ENCODE data around the gene OMG.
A peak's percentile ranks its signal among the peaks of the same experiment; 100 is the strongest.

Gene OMG

GRCh38 chr17:31283841-31284240, 13.2 kb downstream of the OMG start:
- Histone ChIP-seq H3K9ac (ENCODE audit: low read depth, low read length) (no peak overlapping the region), H3K9me3 (ENCODE audit: control insufficient read depth, insufficient read depth, low read length) (no peaks in the 10 kb centered on the region), H3K27ac (ENCODE audit: low read depth, low read length) (no peak overlapping the region), H3K4me1 (ENCODE audit: control insufficient read depth, insufficient read depth, low read length) (peaks cover 11% of the 10 kb centered on the region; the same call in 1 of the 2 replicates), H3K36me3 (ENCODE audit: control insufficient read depth, insufficient read depth, low read length) (peaks cover 4% of the 10 kb centered on the region; the same call in 1 of the 2 replicates), H3K4me3 (ENCODE audit: low read depth, low read length) (no peak overlapping the region), H3K27me3 (ENCODE audit: control insufficient read depth, insufficient read depth, low read length) (no peaks in the 10 kb centered on the region)

DNA sequence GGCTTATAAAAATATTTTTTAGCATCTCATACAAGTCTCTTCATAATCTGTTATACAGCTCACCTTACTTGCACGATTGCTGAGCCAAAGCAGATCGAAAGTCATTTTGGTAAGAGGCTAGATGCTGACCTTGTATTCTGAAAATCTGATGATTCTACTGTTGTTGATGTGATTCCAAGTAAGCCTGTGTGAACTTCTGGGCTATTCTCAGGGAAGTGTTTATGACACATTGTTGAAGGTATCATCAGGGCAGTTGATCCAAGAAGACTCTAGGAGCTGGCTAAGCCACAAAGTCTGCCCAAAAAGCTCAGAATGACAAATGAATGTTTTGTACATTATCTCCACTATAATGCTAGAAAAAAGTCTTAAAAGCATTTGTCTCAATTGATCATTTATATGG, 16.0 kb downstream of the OMG start:
- no peaks in the 10 kb centered on the region for H3K9me3 ChIP-seq (ENCODE audit: control insufficient read depth, insufficient read depth, low read length)
- no peak overlapping the region for H3K4me3 ChIP-seq (ENCODE audit: low read depth, low read length)
- peaks cover 4% of the 10 kb centered on the region; the same call in 1 of the 2 replicates for H3K36me3 ChIP-seq (ENCODE audit: control insufficient read depth, insufficient read depth, low read length)
- H3K4me1 ChIP-seq (ENCODE audit: control insufficient read depth, insufficient read depth, low read length) = peaks cover 11% of the 10 kb centered on the region; the same call in 1 of the 2 replicates
- H3K27ac ChIP-seq (ENCODE audit: low read depth, low read length) = no peak overlapping the region
- H3K27me3 ChIP-seq (ENCODE audit: control insufficient read depth, insufficient read depth, low read length) = no peaks in the 10 kb centered on the region
- no peak overlapping the region for H3K9ac ChIP-seq (ENCODE audit: low read depth, low read length)

- no peak overlapping the region for H3K4me3 ChIP-seq (ENCODE audit: low read depth, low read length)
- H3K9me3 ChIP-seq (ENCODE audit: control insufficient read depth, insufficient read depth, low read length) = no peaks in the 10 kb centered on the region
- peak overlapping the region; percentile 60 for H3K27ac ChIP-seq (ENCODE audit: low read depth, low read length)
- no peaks in the 10 kb centered on the region for H3K27me3 ChIP-seq (ENCODE audit: control insufficient read depth, insufficient read depth, low read length)
- peaks cover 11% of the 10 kb centered on the region; the same call in 1 of the 2 replicates for H3K4me1 ChIP-seq (ENCODE audit: control insufficient read depth, insufficient read depth, low read length)
- H3K36me3 ChIP-seq (ENCODE audit: control insufficient read depth, insufficient read depth, low read length) = peaks cover 4% of the 10 kb centered on the region; the same call in 1 of the 2 replicates
- H3K9ac ChIP-seq (ENCODE audit: low read depth, low read length) = no peak overlapping the region
Observed at GRCh38 chr17:31279401-31279800, 17.6 kb downstream of the OMG start.

DNA sequence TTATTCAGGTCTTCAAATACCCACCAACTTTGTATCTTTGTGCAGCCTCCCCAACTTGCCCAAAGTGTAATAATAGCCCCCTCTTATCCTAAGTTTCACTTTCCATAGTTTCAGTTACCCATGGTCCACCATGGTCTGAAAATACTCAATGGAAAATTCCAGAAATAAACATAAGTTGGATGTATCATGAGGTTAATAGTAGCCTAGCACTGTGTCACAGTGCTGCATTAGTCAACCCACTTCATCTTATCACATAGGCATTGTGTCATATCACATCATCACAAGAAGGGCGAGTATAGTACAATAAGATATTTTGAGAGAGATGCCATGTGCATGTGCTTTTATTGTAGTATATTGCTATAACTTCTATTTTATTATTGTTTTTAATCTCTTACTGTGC, 21.9 kb downstream of the OMG start:
- Histone ChIP-seq H3K9me3 (ENCODE audit: control insufficient read depth, insufficient read depth, low read length) (no peaks in the 10 kb centered on the region), H3K36me3 (ENCODE audit: control insufficient read depth, insufficient read depth, low read length) (no peaks in the 10 kb centered on the region; the same call in 1 of the 2 replicates), H3K4me1 (ENCODE audit: control insufficient read depth, insufficient read depth, low read length) (peaks cover 11% of the 10 kb centered on the region; the same call in 1 of the 2 replicates), H3K4me3 (ENCODE audit: low read depth, low read length) (no peak overlapping the region), H3K9ac (ENCODE audit: low read depth, low read length) (no peak overlapping the region), H3K27ac (ENCODE audit: low read depth, low read length) (no peak overlapping the region), H3K27me3 (ENCODE audit: control insufficient read depth, insufficient read depth, low read length) (no peaks in the 10 kb centered on the region)

DNA sequence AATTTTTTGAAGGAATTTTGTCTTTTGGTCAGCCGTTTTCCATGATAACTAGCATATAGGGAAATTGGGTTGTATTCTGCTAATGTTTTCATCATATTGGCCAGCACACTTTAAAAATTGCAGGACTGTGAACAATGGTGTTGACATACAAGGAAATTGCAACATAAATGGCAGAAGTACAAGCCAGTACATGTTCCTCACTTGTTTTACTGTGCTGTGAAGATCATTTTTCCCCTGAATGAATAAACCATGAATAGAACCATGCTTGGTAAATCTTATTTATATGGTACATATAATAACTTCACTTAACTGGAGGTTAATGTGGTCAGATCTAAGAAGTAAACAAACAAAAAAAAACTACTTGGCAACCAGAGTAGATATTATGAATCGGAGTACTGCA, 22.8 kb downstream of the OMG start:
- H3K9me3 ChIP-seq (ENCODE audit: control insufficient read depth, insufficient read depth, low read length) = no peaks in the 10 kb centered on the region
- H3K27ac ChIP-seq (ENCODE audit: low read depth, low read length) = no peak overlapping the region
- H3K36me3 ChIP-seq (ENCODE audit: control insufficient read depth, insufficient read depth, low read length) = no peaks in the 10 kb centered on the region; the same call in 1 of the 2 replicates
- H3K4me3 ChIP-seq (ENCODE audit: low read depth, low read length) = no peak overlapping the region
- no peaks in the 10 kb centered on the region for H3K27me3 ChIP-seq (ENCODE audit: control insufficient read depth, insufficient read depth, low read length)
- no peak overlapping the region for H3K9ac ChIP-seq (ENCODE audit: low read depth, low read length)
- peaks cover 12% of the 10 kb centered on the region for H3K4me1 ChIP-seq (ENCODE audit: control insufficient read depth, insufficient read depth, low read length)

- Histone ChIP-seq H3K9ac (ENCODE audit: low read depth, low read length) (no peak overlapping the region), H3K9me3 (ENCODE audit: control insufficient read depth, insufficient read depth, low read length) (no peaks in the 10 kb centered on the region), H3K4me3 (ENCODE audit: low read depth, low read length) (no peak overlapping the region), H3K36me3 (ENCODE audit: control insufficient read depth, insufficient read depth, low read length) (peaks cover 4% of the 10 kb centered on the region; the same call in 1 of the 2 replicates), H3K27me3 (ENCODE audit: control insufficient read depth, insufficient read depth, low read length) (no peaks in the 10 kb centered on the region), H3K27ac (ENCODE audit: low read depth, low read length) (no peak overlapping the region), H3K4me1 (ENCODE audit: control insufficient read depth, insufficient read depth, low read length) (peaks cover 12% of the 10 kb centered on the region)
Observed at GRCh38 chr17:31273516-31273915, 23.5 kb downstream of the OMG start.

DNA sequence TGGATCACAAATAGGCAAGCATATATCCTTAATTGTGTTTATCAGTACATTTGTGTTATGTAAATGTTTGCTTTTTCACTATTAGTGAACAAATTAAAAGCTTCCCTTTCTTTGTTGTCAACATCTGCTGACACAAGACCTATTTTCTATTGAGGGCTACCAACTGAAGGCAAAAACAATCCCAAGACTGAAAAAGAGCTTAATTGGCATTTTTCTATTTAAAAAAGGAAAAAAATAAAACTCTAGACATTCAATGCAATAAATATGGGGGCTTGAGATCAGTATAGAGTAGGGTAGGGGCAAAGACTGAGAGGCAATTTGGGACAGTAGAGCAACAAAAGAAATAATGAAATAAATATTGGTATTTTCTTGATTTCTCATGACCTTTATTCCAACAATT, 24.2 kb downstream of the OMG start:
- no peak overlapping the region for H3K4me3 ChIP-seq (ENCODE audit: low read depth, low read length)
- H3K9ac ChIP-seq (ENCODE audit: low read depth, low read length) = no peak overlapping the region
- no peaks in the 10 kb centered on the region for H3K27me3 ChIP-seq (ENCODE audit: control insufficient read depth, insufficient read depth, low read length)
- peaks cover 4% of the 10 kb centered on the region; the same call in 1 of the 2 replicates for H3K36me3 ChIP-seq (ENCODE audit: control insufficient read depth, insufficient read depth, low read length)
- H3K4me1 ChIP-seq (ENCODE audit: control insufficient read depth, insufficient read depth, low read length) = peaks cover 12% of the 10 kb centered on the region
- H3K27ac ChIP-seq (ENCODE audit: low read depth, low read length) = no peak overlapping the region
- H3K9me3 ChIP-seq (ENCODE audit: control insufficient read depth, insufficient read depth, low read length) = no peaks in the 10 kb centered on the region

DNA sequence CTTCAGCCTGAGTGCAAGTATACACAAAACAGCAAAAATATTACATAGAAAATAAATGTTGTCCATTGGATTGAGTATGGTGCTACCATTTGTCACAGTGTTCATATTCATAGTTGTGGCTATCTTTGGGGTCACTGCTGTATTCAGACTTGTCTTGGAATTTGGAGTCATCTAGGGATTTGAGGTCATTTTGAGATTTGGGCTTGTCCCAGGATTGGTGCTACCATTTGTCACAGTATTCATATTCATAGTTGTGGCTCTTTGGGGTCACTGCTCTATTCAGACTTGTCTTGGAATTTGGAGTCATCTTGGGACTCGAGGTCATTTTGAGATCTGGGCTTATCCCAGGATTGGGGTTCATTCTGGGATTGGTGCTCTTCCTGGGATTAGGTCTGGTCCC, 24.8 kb downstream of the OMG start:
- Histone ChIP-seq H3K27me3 (ENCODE audit: control insufficient read depth, insufficient read depth, low read length) (no peaks in the 10 kb centered on the region), H3K9ac (ENCODE audit: low read depth, low read length) (no peak overlapping the region), H3K9me3 (ENCODE audit: control insufficient read depth, insufficient read depth, low read length) (no peaks in the 10 kb centered on the region), H3K4me3 (ENCODE audit: low read depth, low read length) (no peak overlapping the region), H3K36me3 (ENCODE audit: control insufficient read depth, insufficient read depth, low read length) (peaks cover 8% of the 10 kb centered on the region; the same call in 1 of the 2 replicates), H3K27ac (ENCODE audit: low read depth, low read length) (no peak overlapping the region), H3K4me1 (ENCODE audit: control insufficient read depth, insufficient read depth, low read length) (peaks cover 12% of the 10 kb centered on the region)

DNA sequence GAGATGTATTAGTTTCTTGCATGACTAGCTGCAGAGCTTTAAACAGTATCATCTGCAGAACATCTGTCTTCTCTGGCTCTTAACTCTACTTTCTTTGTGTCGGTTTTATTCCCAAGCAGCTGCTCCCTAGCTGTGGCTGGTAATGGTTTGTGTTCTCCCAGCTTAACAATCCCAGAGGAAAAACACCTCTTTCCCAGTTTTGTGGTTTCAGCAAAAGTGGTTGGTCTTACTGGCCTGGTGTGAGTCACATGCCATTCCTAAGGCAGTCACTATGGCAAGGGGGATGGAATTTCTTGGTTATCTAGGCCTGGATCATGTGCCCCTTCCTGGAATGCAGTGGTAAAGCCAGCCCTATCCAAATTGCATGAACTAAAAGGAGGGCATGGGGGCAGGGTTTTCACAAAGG, 27.5 kb downstream of the OMG start:
- no peak overlapping the region for H3K9ac ChIP-seq (ENCODE audit: low read depth, low read length)
- no peaks in the 10 kb centered on the region for H3K27me3 ChIP-seq (ENCODE audit: control insufficient read depth, insufficient read depth, low read length)
- H3K4me1 ChIP-seq (ENCODE audit: control insufficient read depth, insufficient read depth, low read length) = peaks cover 12% of the 10 kb centered on the region
- no peaks in the 10 kb centered on the region for H3K9me3 ChIP-seq (ENCODE audit: control insufficient read depth, insufficient read depth, low read length)
- no peak overlapping the region for H3K4me3 ChIP-seq (ENCODE audit: low read depth, low read length)
- H3K27ac ChIP-seq (ENCODE audit: low read depth, low read length) = peak overlapping the region; percentile 65
- H3K36me3 ChIP-seq (ENCODE audit: control insufficient read depth, insufficient read depth, low read length) = peaks cover 12% of the 10 kb centered on the region; the same call in 1 of the 2 replicates

DNA sequence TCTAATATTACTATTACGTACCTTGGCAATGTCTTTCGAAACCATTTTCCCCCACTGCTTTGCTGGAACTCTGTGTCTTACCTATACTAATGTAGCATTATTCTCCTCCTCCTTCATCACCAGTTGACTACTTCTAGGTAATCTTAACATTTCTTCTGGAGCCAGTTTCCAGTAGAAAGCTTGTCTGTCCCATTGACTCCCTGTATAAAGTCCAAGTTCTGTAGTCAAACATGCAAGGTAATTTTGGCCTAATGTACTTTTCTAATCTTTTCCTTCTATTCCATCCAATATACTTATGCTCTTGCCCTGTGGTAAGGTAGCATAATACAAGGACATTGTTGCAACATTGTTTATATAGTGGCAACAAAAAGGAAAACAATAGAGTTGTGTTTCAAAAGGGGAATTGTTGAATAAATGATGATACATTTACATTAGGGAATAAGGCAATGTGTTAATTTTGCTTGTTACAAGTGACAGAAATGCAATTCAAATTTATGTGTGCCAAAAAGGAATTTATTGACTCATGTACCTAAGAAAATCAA, 27.9 kb downstream of the OMG start:
- Histone ChIP-seq H3K36me3 (ENCODE audit: control insufficient read depth, insufficient read depth, low read length) (peaks cover 14% of the 10 kb centered on the region), H3K9me3 (ENCODE audit: control insufficient read depth, insufficient read depth, low read length) (no peaks in the 10 kb centered on the region), H3K27me3 (ENCODE audit: control insufficient read depth, insufficient read depth, low read length) (no peaks in the 10 kb centered on the region), H3K27ac (ENCODE audit: low read depth, low read length) (peak overlapping the region; percentile 65), H3K4me3 (ENCODE audit: low read depth, low read length) (no peak overlapping the region), H3K4me1 (ENCODE audit: control insufficient read depth, insufficient read depth, low read length) (peaks cover 12% of the 10 kb centered on the region), H3K9ac (ENCODE audit: low read depth, low read length) (no peak overlapping the region)

DNA sequence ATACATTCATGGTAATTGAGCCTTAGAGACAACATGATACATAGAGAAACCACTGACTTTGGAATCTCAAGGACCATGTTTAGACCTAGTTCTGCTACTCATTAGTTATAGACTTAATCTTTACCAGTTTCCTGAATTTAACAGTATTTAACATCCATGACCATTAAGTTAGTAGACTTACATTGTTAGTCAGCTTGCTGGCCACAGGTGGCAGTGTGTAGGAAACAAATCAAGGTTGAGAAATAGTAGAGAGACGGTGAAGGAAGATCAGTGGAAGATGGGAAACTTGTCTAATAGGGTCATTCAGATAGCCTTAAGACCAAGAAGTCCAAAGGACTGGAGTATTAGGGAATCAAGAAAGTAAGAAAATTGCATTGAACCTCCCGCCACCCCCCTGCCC, 31.0 kb downstream of the OMG start:
- no peak overlapping the region for H3K9ac ChIP-seq (ENCODE audit: low read depth, low read length)
- H3K4me3 ChIP-seq (ENCODE audit: low read depth, low read length) = no peak overlapping the region
- H3K36me3 ChIP-seq (ENCODE audit: control insufficient read depth, insufficient read depth, low read length) = peaks cover 26% of the 10 kb centered on the region
- peaks cover 12% of the 10 kb centered on the region for H3K4me1 ChIP-seq (ENCODE audit: control insufficient read depth, insufficient read depth, low read length)
- no peak overlapping the region for H3K27ac ChIP-seq (ENCODE audit: low read depth, low read length)
- no peaks in the 10 kb centered on the region for H3K9me3 ChIP-seq (ENCODE audit: control insufficient read depth, insufficient read depth, low read length)
- H3K27me3 ChIP-seq (ENCODE audit: control insufficient read depth, insufficient read depth, low read length) = no peaks in the 10 kb centered on the region

Data from HUES48 (cell line).